ENCODE measurements around the gene FHL3.

FHL3 gene

GRCh38 chr1:38005195-38006007, at the start of gene FHL3:
FHL3 (minus strand) TSS chr1:38005514; CDS start chr1:37999412, 6,102 bp downstream.
- peak in 1 of 2 experiments; percentile 45 for DNase-seq

GRCh38 chr1:38053416-38054091, 48.2 kb upstream of the FHL3 start:
- no peak for DNase-seq

GRCh38 chr1:38052750-38053415, 47.6 kb upstream of the FHL3 start:
- DNase-seq, result no peak

- DNase-seq, result no peak
Measured at GRCh38 chr1:38051079-38051543, 45.8 kb upstream of the FHL3 start.

- no peak for DNase-seq
Measured at GRCh38 chr1:38050397-38051078, 45.2 kb upstream of the FHL3 start.

GRCh38 chr1:38047603-38048141, 42.4 kb upstream of the FHL3 start:
- no peak for DNase-seq

GRCh38 chr1:38046884-38047602, 41.7 kb upstream of the FHL3 start:
- no peak for DNase-seq

GRCh38 chr1:38046333-38046883, 41.1 kb upstream of the FHL3 start, which contains the start of gene POU3F1:
POU3F1 (minus strand) TSS chr1:38046793; CDS start chr1:38046743, 50 bp downstream.
- DNase-seq, result no peak

GRCh38 chr1:38045401-38046332, 40.4 kb upstream of the FHL3 start:
- DNase-seq, result no peak

GRCh38 chr1:38044221-38045215, 39.2 kb upstream of the FHL3 start:
- no peak for DNase-seq

- no peak for DNase-seq
Measured at GRCh38 chr1:38043036-38043747, 37.9 kb upstream of the FHL3 start.

- DNase-seq, result no peak
Measured at GRCh38 chr1:38041936-38042834, 36.9 kb upstream of the FHL3 start.

GRCh38 chr1:38039331-38040088, 34.2 kb upstream of the FHL3 start:
- no peak for DNase-seq

- DNase-seq, result no peak
Measured at GRCh38 chr1:38038861-38039260, 33.5 kb upstream of the FHL3 start.

- DNase-seq, result peak in 1 of 2 experiments; percentile 1
Measured at GRCh38 chr1:38037221-38037939, 32.1 kb upstream of the FHL3 start.

GRCh38 chr1:38034871-38035270, 29.6 kb upstream of the FHL3 start:
- DNase-seq, result no peak
